Eye (tissue), 1 donor: ENCODE measurements around the gene CMTM4.
"Not testable (repeated sequence)": the region's sequence is repeated elsewhere in the genome, so short reads cannot be mapped to it uniquely, and the experiment has no call there.

Experiments used
- DNase-seq: peaks from one replicate; pipeline ENCODE4 v3.0.0-alpha.2; 2015

The CMTM4 gene

GRCh38 chr16:66668777-66669444 lies 27.6 kb downstream of the CMTM4 start:
- peak; percentile 30 for DNase-seq

- no peak for DNase-seq
Measured at GRCh38 chr16:66667944-66668343, 28.6 kb downstream of the CMTM4 start.

- peak; percentile 37 for DNase-seq
Measured at GRCh38 chr16:66662445-66663194, 33.9 kb downstream of the CMTM4 start.

- DNase-seq, result not testable (repeated sequence)
Measured at GRCh38 chr16:66661671-66662346, 34.7 kb downstream of the CMTM4 start.

GRCh38 chr16:66661210-66661560 lies 35.4 kb downstream of the CMTM4 start:
- no peak for DNase-seq

- peak; percentile 91 for DNase-seq
Measured at GRCh38 chr16:66660422-66661209, 35.9 kb downstream of the CMTM4 start.

GRCh38 chr16:66658860-66659190 lies 37.7 kb downstream of the CMTM4 start:
- DNase-seq, result no peak

- peak; percentile 60 for DNase-seq
Measured at GRCh38 chr16:66658143-66658859, 38.2 kb downstream of the CMTM4 start.

- no peak for DNase-seq
Measured at GRCh38 chr16:66656547-66656946, 40.0 kb downstream of the CMTM4 start.

GRCh38 chr16:66653581-66654350 lies 42.8 kb downstream of the CMTM4 start:
- no peak for DNase-seq

GRCh38 chr16:66652661-66653360 lies 43.7 kb downstream of the CMTM4 start:
- DNase-seq, result no peak

- DNase-seq, result no peak
Measured at GRCh38 chr16:66651965-66652364, 44.6 kb downstream of the CMTM4 start.

GRCh38 chr16:66651474-66651765 lies 45.1 kb downstream of the CMTM4 start:
- DNase-seq, result peak; percentile 33

- peak; percentile 98 for DNase-seq
Measured at GRCh38 chr16:66650707-66651473, 45.7 kb downstream of the CMTM4 start.

GRCh38 chr16:66649636-66650205 lies 46.8 kb downstream of the CMTM4 start:
- DNase-seq, result no peak

GRCh38 chr16:66649167-66649566 lies 47.4 kb downstream of the CMTM4 start:
- no peak for DNase-seq

GRCh38 chr16:66647866-66648265 lies 48.7 kb downstream of the CMTM4 start:
- no peak for DNase-seq

GRCh38 chr16:66641387-66641786 lies 55.2 kb downstream of the CMTM4 start:
- DNase-seq, result no peak

GRCh38 chr16:66640724-66641314 lies 55.7 kb downstream of the CMTM4 start:
- DNase-seq, result no peak
